ENCODE measurements around the gene RBPMS2. TPM values are rescaled to one million over a fixed set of nuclear protein-coding genes. Genes with fewer than 3 reads are reported as not detected.
"Not testable (repeated sequence)": the region's sequence is repeated elsewhere in the genome, so short reads cannot be mapped to it uniquely, and the experiment has no call there.

Gene RBPMS2
- total and polyA plus RNA-seq, 4 donors = 0.42 to 7.9 (median 2.4) TPM

- TF ChIP-seq REST (IDR thresholded peaks at IDR 0.05) (no peak), YY1 (IDR thresholded peaks at IDR 0.05) (no peak), ATF3 (IDR thresholded peaks at IDR 0.05) (no peak), SP1 (IDR thresholded peaks at IDR 0.05) (no peak), GABPA (IDR thresholded peaks at IDR 0.05 in 1 of 2, conservative IDR thresholded peaks at IDR 0.05 in 1 of 2) (no peak)
Observed at GRCh38 chr15:64824929-64825430, 49.6 kb upstream of the RBPMS2 start (continued).

- H3K4me1 ChIP-seq (ENCODE audit: control insufficient read depth in 4 of 4, insufficient read depth in 4 of 4, low read length in 3 of 4) = peaks cover 0 to 3% (median 2%) of the 10 kb centered on the region in 4 donors
- H3K9me3 ChIP-seq (ENCODE audit: control insufficient read depth in 4 of 4, low read length in 3 of 4) = no peaks in the 10 kb centered on the region
- DNase-seq (ENCODE audit: low spot score) = no peak
- H3K36me3 ChIP-seq (ENCODE audit: control insufficient read depth in 4 of 4, insufficient read depth in 3 of 4, low read depth in 1 of 4, low read length in 3 of 4) = no peaks in the 10 kb centered on the region
- WGBS = 48% methylated on average over 13 of the region's 13 CpGs
- no peak overlapping the region for H3K27ac ChIP-seq (ENCODE audit: low read depth in 1 of 2, low read length in 2 of 2)
- no peak overlapping the region for H3K4me3 ChIP-seq (ENCODE audit: low read depth in 1 of 3, low read length in 3 of 3)
- TF ChIP-seq EGR1 (IDR thresholded peaks at IDR 0.05; ENCODE audit: low read depth in 2 of 2) (no peak), ATF3 (IDR thresholded peaks at IDR 0.05) (no peak), HNF4G (IDR thresholded peaks at IDR 0.05) (peak; percentile 81), RAD21 (IDR thresholded peaks at IDR 0.05) (peak; percentile 66 to 68), FOXA2 (IDR thresholded peaks at IDR 0.05) (no peak), HNF4A (conservative IDR thresholded peaks at IDR 0.05) (peak; percentile 95 to 96), JUND (IDR thresholded peaks at IDR 0.05) (no peak), REST (IDR thresholded peaks at IDR 0.05) (peak; percentile 26), MAX (IDR thresholded peaks at IDR 0.05) (no peak), RXRA (IDR thresholded peaks at IDR 0.05) (peak; percentile 62 to 77), NR2F2 (IDR thresholded peaks at IDR 0.05) (no peak), TAF1 (conservative IDR thresholded peaks at IDR 0.05) (no peak), SP1 (IDR thresholded peaks at IDR 0.05) (peak; percentile 81), ZBTB33 (IDR thresholded peaks at IDR 0.05) (no peak), YY1 (IDR thresholded peaks at IDR 0.05) (peak; percentile 82), GABPA (IDR thresholded peaks at IDR 0.05 in 1 of 2, conservative IDR thresholded peaks at IDR 0.05 in 1 of 2) (no peak)
- H3K9ac ChIP-seq (ENCODE audit: low read depth in 1 of 2, low read length in 2 of 2) = no peak overlapping the region
- no peaks in the 10 kb centered on the region for H3K27me3 ChIP-seq (ENCODE audit: control insufficient read depth in 4 of 4, insufficient read depth in 4 of 4, low read length in 3 of 4)
Observed at GRCh38 chr15:64816452-64816851, 41.1 kb upstream of the RBPMS2 start.

GRCh38 chr15:64814965-64815364, 39.6 kb upstream of the RBPMS2 start:
- not testable (repeated sequence) for H3K27ac ChIP-seq (ENCODE audit: low read depth in 1 of 2, low read length in 2 of 2); H3K9ac ChIP-seq (ENCODE audit: low read depth in 1 of 2, low read length in 2 of 2); H3K36me3 ChIP-seq (ENCODE audit: control insufficient read depth in 4 of 4, insufficient read depth in 3 of 4, low read depth in 1 of 4, low read length in 3 of 4); DNase-seq (ENCODE audit: low spot score); H3K4me3 ChIP-seq (ENCODE audit: low read depth in 1 of 3, low read length in 3 of 3); H3K9me3 ChIP-seq (ENCODE audit: control insufficient read depth in 4 of 4, low read length in 3 of 4); H3K4me1 ChIP-seq (ENCODE audit: control insufficient read depth in 4 of 4, insufficient read depth in 4 of 4, low read length in 3 of 4); H3K27me3 ChIP-seq (ENCODE audit: control insufficient read depth in 4 of 4, insufficient read depth in 4 of 4, low read length in 3 of 4)
- WGBS = 69% methylated on average over 4 of the region's 4 CpGs

GRCh38 chr15:64814283-64814682, 38.9 kb upstream of the RBPMS2 start:
- H3K9ac ChIP-seq (ENCODE audit: low read depth in 1 of 2, low read length in 2 of 2); H3K4me3 ChIP-seq (ENCODE audit: low read depth in 1 of 3, low read length in 3 of 3); H3K4me1 ChIP-seq (ENCODE audit: control insufficient read depth in 4 of 4, insufficient read depth in 4 of 4, low read length in 3 of 4); H3K27me3 ChIP-seq (ENCODE audit: control insufficient read depth in 4 of 4, insufficient read depth in 4 of 4, low read length in 3 of 4); H3K9me3 ChIP-seq (ENCODE audit: control insufficient read depth in 4 of 4, low read length in 3 of 4); H3K36me3 ChIP-seq (ENCODE audit: control insufficient read depth in 4 of 4, insufficient read depth in 3 of 4, low read depth in 1 of 4, low read length in 3 of 4); H3K27ac ChIP-seq (ENCODE audit: low read depth in 1 of 2, low read length in 2 of 2); DNase-seq (ENCODE audit: low spot score): not testable (repeated sequence)
- 96% methylated on average over 8 of the region's 8 CpGs for WGBS

Data from liver (tissue), 9 donors.